Ovary (tissue), 9 donors: ENCODE results near the gene ILF3. TPM values are rescaled to one million over a fixed set of nuclear protein-coding genes. Genes with fewer than 3 reads are reported as not detected.

Experiments
- DNase-seq, 5 donors: peaks; one replicate each; pipeline ENCODE4 v3.0.0-alpha.2; 2019 to 2020
- H3K27ac ChIP-seq, 2 donors: fragments of 200-600 bp; one replicate each; pipeline versions ENCODE4 v1.5.1 to v1.8.0; 2019 to 2022
- H3K27me3 ChIP-seq: fragments of 200-600 bp; one replicate; pipeline ENCODE4 v1.8.0; 2022
- H3K36me3 ChIP-seq: fragments of 200-600 bp; sonication (generic); one replicate; pipeline ENCODE4 v1.5.1; 2019
- H3K4me1 ChIP-seq: one replicate; pipeline ENCODE4 v1.8.1; 2013; ENCODE audit warnings: mild to moderate bottlenecking, moderate library complexity; ENCODE audit not compliant: insufficient read depth
- H3K4me3 ChIP-seq: fragments of 200-600 bp; sonication (generic); one replicate; pipeline ENCODE4 v1.5.1; 2017
- H3K9me3 ChIP-seq, 2 donors: fragments of 200-600 bp in 1 of 2; sonication (generic) in 1 of 2; one replicate each; pipeline versions ENCODE4 v1.5.1 to v1.8.1; 2013 to 2019; ENCODE audit warnings: mild to moderate bottlenecking in 1 of 2, moderate library complexity in 1 of 2
- EP300 ChIP-seq: sonication (generic); formaldehyde crosslinking; IDR thresholded peaks from one replicate; pipeline ENCODE4 v1.6.1; 2017; ENCODE audit warnings: antibody characterized with exemption
- POLR2A ChIP-seq: fragments of 450-650 bp; IDR thresholded peaks from one replicate; pipeline ENCODE4 v1.6.1; 2017; ENCODE audit warnings: antibody characterized with exemption, mild to moderate bottlenecking, moderate library complexity
- WGBS, 3 donors: extraction: QIAGEN DNeasy Blood & Tissue Kit in 1 of 3; methylation state at CpG; one replicate each; pipeline versions ENCODE4 v1.1.5 to v1.1.7; 2013 to 2017; 5-methylcytosine and 5-hydroxymethylcytosine counted together
- intact Hi-C, 4 donors: fragments of 100-400 bp; cut with DNase I; formaldehyde crosslinking; loops; one replicate each; pipeline versions ENCODE4 v1.11.0 to v1.15.1; 2022 to 2023
- polyA plus RNA-seq, 2 donors: library from polyadenylated mRNA; stranded (reverse); fragments of 200-250 nt in 1 of 2; fragments of 350-450 nt in 1 of 2; fragmentation: Illumina TruSeq in 1 of 2; extraction: RNeasy Lipid Tissue Mini Kit (QIAGEN cat#74804) in 1 of 2; gene quantifications; one replicate each; pipeline ENCODE4 v1.2.3, GENCODE V29; 2013 to 2014
- total RNA-seq, 7 donors: library from RNA; depleted of rRNA in 2 of 7; stranded (reverse); fragments of >200 nt in 2 of 7; fragmentation: NEBNext Ultra II Directional in 3 of 7; extraction: Animal tissue kit (Norgen Biotek cat#: 25700) in 3 of 7; gene quantifications; one replicate each; pipeline versions ENCODE4 v1.1.0 to v1.2.4, GENCODE V29; 2016 to 2023
- TF ChIP-seq, protein P1 (sequence below), 3 donors: fragments of 450-650 bp in 2 of 3; fragments of 200-600 bp in 1 of 3; IDR thresholded peaks; one replicate each; pipeline versions ENCODE4 v1.5.1 to v1.8.0; 2016 to 2022; ENCODE audit warnings: antibody characterized with exemption in 3 of 3, mild to moderate bottlenecking in 1 of 3
- donor health status: DM: no; HTN: no; CAD: no; lungs with moderate emphysema.
- donor health status: DM: no; HTN: no; CAD: no.
- donor health status: Bipolar disorder and iron deficiency.
- donor health status: DM: yes; HTN: yes; CAD: no.
- donor health status: DM: no; HTN: no; CAD: no.
- donor health status: DM: yes; HTN: yes; CAD: no.

Gene ILF3
- total and polyA plus RNA-seq, 9 donors = 90.0 to 295 (median 227) TPM

DNA sequence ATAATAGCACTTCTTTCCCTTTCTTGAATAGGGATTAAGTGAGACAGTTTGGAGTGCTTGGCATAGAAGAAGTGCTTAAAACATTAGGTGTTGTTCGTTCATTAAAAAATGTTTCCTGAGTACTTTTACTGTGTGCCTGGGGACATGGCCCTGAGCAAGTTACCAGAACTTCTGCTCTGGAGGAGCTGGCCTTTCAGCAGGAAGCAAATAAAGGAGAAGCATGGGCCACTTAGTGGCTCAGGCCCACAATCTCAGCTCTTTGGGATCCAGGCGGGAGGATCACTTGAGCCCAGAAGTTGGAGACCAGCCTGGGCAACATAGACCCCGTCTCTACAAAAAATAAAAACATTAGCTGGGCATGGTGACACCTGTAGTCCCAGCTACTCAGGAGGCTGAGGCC, 69.4 kb downstream of the ILF3 start:
- TF ChIP-seq, protein P1, sequence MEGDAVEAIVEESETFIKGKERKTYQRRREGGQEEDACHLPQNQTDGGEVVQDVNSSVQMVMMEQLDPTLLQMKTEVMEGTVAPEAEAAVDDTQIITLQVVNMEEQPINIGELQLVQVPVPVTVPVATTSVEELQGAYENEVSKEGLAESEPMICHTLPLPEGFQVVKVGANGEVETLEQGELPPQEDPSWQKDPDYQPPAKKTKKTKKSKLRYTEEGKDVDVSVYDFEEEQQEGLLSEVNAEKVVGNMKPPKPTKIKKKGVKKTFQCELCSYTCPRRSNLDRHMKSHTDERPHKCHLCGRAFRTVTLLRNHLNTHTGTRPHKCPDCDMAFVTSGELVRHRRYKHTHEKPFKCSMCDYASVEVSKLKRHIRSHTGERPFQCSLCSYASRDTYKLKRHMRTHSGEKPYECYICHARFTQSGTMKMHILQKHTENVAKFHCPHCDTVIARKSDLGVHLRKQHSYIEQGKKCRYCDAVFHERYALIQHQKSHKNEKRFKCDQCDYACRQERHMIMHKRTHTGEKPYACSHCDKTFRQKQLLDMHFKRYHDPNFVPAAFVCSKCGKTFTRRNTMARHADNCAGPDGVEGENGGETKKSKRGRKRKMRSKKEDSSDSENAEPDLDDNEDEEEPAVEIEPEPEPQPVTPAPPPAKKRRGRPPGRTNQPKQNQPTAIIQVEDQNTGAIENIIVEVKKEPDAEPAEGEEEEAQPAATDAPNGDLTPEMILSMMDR (IDR thresholded peaks at IDR 0.05) = no peak
- TF ChIP-seq EP300 = no peak
- TF ChIP-seq POLR2A = no peak
- 82 to 90% (median 89%) methylated on average over 3 of the region's 3 CpGs for WGBS, 3 donors
- Histone ChIP-seq H3K4me3 (no peak overlapping the region), H3K27ac (no peak overlapping the region), H3K9me3 (no peaks in the 10 kb centered on the region), H3K4me1 (peaks cover 19% of the 10 kb centered on the region), H3K36me3 (no peaks in the 10 kb centered on the region), H3K27me3 (no peaks in the 10 kb centered on the region)
- intact Hi-C loops = loop anchor here in 1 of 4 donors (5.0 kb wide), 1 partner anchor 139 kb away; no protein-coding TSS in a partner anchor
- no peak for DNase-seq

DNA sequence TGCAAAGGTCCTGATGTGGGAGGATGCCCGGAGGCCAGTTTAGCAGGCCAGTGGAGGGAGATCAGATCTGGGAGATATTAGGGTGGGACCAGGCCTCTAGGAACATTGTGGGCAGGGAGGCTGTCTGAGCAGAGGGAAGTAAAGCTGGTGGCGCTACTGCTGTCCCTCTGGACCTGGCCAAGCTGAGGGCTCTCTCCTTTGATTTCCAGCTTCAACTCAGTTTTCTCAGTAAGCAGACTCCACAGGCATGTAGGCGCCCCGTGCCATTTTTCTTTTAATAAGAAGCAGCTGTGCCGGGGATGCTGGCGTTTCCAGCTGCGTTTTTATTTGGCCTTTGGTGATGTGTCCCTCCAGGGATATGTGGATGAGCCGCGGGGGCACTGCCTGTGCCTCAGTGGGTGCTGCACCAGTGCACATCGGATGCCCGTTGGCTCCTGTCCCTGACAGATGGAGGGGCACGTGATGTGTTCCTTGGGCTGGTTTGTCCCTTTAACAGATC, 70.5 kb downstream of the ILF3 start:
- Histone ChIP-seq H3K9me3 (no peaks in the 10 kb centered on the region), H3K27me3 (no peaks in the 10 kb centered on the region), H3K27ac (no peak overlapping the region), H3K4me3 (no peak overlapping the region), H3K36me3 (no peaks in the 10 kb centered on the region), H3K4me1 (peaks cover 11% of the 10 kb centered on the region)
- TF ChIP-seq, protein P1 (IDR thresholded peaks at IDR 0.05) = no peak
- TF ChIP-seq POLR2A (no peak), EP300 (no peak)
- intact Hi-C loops = loop anchor here in 1 of 4 donors (5.0 kb wide), 1 partner anchor 138 kb away; no protein-coding TSS in a partner anchor
- DNase-seq = no peak
- WGBS, 3 donors = 44 to 67% (median 49%) methylated on average over 12 of the region's 12 CpGs

DNA sequence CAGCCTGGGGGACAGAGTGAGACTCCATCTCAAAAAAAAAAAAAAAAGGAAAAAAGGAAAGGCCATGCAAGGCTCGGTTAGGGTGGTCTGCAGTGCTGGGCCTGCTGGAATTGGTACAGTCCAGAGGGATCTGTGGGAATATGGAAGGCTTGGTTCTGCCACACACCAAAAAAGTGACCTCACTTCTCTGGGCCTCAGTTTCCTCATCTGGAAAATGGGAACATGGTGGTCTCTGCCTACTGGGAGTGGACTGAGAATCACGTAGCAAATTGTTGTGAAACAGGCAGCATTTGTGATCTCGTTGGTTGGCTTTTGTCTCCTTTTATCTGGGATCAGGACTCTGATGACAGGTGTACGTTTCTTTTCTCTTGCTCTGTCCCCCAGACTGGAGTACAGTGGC, 71.3 kb downstream of the ILF3 start:
- peaks cover 6% of the 10 kb centered on the region for H3K4me1 ChIP-seq
- intact Hi-C loops = no loop called here
- WGBS, 3 donors = 85 to 89% (median 86%) methylated on average over 4 of the region's 4 CpGs
- no peak for DNase-seq
- TF ChIP-seq POLR2A (no peak), EP300 (no peak)
- TF ChIP-seq, protein P1 (IDR thresholded peaks at IDR 0.05) = no peak
- H3K27ac ChIP-seq = no peak overlapping the region
- no peaks in the 10 kb centered on the region for H3K27me3 ChIP-seq
- no peaks in the 10 kb centered on the region for H3K9me3 ChIP-seq
- H3K36me3 ChIP-seq = no peaks in the 10 kb centered on the region
- H3K4me3 ChIP-seq = no peak overlapping the region

DNA sequence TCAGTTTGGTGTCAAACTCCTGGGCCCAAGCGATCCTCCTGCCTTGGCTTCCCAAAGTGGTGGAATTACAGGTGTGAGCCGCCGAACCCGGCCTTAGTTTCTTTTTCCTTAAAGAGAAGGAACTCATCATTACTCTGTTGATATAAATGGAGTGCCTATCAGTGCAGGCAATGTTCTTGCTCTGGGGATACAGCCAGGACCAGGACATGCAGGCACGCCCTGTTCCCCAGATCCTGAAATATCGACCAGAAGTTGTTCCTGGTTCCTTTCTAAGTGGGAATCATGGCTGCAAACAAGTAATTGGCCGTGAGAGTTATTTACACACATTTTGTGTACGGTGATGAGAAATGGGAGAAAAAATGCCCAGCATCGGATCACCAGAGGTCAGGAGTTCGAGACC, 72.1 kb downstream of the ILF3 start:
- no peak for TF ChIP-seq EP300
- Histone ChIP-seq H3K36me3 (no peaks in the 10 kb centered on the region), H3K9me3 (no peaks in the 10 kb centered on the region), H3K4me1 (peaks cover 3% of the 10 kb centered on the region), H3K27ac (no peak overlapping the region), H3K4me3 (no peak overlapping the region), H3K27me3 (no peaks in the 10 kb centered on the region)
- DNase-seq = no peak
- intact Hi-C loops = no loop called here
- 71 to 78% (median 72%) methylated on average over 10 of the region's 10 CpGs for WGBS, 3 donors

DNA sequence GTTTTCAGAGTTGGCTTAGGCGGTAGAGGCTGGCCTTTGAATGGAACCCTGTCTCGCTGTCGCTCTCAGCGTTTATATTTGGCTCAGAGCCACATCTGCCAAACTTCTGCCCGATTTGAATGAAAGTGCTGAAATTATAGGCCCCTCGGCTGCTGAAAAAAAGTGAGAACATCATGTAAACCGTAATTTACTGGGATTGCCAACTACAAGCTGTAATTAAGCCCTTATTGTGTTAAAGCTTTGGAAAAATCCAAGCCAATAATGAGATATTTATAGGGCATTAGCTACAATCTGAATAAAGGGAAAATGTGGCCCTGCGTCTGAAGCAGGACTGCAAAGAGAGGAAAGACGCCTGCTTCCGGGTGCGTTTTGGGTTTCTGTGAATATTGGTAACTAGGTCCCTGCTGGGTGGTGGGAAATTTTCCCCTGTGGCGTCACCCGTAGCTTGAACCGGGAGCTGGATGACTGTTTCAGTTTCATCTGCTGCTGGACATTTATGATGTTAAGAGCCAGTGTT, 73.6 kb downstream of the ILF3 start:
- DNase-seq = no peak
- Histone ChIP-seq H3K27me3 (no peaks in the 10 kb centered on the region), H3K4me1 (peaks cover 3% of the 10 kb centered on the region), H3K27ac (no peak overlapping the region), H3K4me3 (no peak overlapping the region), H3K36me3 (no peaks in the 10 kb centered on the region), H3K9me3 (no peaks in the 10 kb centered on the region)
- TF ChIP-seq EP300 (no peak), POLR2A (no peak)
- TF ChIP-seq, protein P1 (IDR thresholded peaks at IDR 0.05) = no peak
- intact Hi-C loops = no loop called here
- WGBS, 3 donors = 80 to 85% (median 84%) methylated on average over 14 of the region's 14 CpGs
